IPS-11a (cell line): ENCODE measurements around the gene TNFRSF13B.

Source experiments
- H3K4me3 ChIP-seq: one replicate; pipeline ENCODE4 v1.5.1; 2013; ENCODE audit warnings: low read depth, low read length, control low read depth

The TNFRSF13B gene

DNA sequence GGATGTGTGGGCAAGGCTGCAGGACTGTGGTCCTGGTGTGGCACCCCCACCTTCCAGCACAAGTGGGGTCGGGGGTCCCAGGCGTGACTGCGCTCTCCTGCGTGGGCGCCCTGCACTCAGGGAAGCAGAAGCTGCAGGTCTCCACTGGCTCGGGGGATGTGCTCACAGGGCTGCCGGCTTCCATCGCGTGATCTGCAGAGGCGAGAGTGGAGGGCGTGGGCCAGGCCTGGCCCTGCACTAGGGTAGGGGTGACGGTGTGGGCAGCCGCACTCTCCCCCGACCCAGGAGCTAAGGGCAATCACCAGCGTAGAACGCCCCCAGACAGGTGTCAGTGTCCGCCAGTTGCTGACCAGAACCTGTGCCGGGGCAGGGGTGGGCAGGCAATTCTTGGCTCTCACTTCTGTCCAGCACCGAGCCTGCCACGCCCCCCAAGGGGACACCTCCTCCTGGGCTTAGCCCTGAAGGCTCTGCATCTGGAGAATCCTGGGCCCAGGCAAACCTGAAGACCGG is 32.3 kb downstream of the TNFRSF13B start:
- H3K4me3 ChIP-seq, result no peak overlapping the region

DNA sequence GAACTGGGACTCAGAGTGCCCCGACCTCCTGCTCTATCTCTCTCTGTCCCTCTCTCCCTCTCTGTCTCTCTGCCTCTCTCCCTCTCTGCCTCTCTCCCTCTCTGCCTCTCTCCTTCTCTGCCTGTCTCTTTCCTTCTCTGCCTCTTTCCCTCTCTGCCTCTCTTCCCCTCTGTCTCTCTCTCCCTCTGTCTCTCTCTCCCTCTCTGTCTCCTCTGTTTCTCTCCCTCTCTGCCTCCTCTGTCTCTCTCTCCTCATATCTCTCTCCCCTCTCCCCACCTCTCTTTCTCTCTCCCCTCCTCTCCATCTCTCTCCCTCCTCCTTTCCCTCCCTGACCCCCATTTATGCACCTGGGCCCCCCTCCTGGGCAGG is 32.7 kb downstream of the TNFRSF13B start:
- H3K4me3 ChIP-seq, result no peak overlapping the region

DNA sequence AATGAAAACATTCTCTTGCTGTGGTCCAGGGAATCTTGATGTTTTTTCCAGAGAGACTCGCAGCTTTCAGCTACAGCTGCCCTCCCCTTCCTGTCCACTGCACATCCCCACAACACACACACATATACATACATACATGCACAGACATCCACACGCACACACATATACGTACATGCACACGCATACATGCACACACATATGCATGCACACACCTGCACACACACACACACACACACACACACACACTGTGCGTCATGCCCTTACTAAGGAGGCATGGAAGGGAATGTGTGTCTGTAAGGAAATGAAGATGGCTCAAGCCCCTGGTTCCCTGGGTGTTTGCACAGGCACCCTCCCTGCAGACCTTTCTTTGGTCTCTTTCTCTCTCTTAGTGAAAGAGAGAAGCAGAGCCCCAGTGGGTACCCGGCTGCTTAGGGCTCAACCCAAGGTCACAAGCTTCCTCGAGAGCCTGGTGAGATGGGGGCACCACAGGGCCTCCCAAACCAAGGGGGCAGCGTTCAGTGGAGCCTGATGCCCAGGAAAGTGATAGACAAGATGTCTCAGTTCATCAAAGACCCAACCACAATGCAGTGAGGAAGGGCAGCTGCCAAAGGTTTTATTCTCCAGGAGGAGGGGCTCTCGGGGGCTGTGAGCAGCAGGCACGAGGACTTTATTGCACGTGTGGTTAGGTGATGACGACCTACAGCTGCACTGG is 33.3 kb downstream of the TNFRSF13B start:
- H3K4me3 ChIP-seq, result no peak overlapping the region

DNA sequence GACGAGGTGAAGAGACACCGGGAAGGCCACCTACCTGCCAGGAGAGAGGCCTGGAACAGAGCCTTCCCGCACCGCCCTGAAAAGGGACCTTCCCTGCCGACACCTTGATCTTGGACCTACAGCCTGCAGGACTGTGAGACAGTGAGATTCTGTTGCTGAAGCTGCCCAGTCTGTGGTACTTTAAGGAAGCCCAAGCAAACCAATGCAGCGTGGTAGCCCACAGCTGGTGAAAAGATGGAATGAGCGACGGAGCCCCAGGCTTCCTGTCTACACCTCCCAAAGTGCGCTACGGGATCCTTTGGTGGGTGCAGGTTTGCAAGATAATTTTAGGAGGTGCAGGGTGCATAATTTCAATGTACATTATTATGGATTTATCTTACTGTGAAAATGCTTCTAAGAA is 33.9 kb downstream of the TNFRSF13B start:
- H3K4me3 ChIP-seq, result no peak overlapping the region

DNA sequence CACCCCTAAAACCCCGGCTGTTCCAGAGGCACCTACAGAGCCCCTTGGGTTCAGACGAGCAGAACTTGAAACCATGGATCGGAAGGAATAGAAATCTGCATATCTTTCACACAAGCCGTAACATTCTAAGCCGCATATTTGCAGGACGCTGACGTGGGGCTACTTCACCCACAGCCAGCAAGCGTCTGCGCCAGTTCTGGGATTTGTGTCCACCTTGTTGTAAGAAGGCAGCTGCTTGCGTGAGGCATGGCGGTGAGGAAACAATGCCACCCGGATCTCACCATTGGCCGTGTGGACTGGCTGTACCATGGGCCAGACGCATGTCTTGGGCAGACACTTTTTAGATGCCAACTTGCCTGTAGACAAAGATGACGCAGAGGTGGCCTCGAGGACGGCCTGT is 34.5 kb downstream of the TNFRSF13B start:
- H3K4me3 ChIP-seq, result no peak overlapping the region

DNA sequence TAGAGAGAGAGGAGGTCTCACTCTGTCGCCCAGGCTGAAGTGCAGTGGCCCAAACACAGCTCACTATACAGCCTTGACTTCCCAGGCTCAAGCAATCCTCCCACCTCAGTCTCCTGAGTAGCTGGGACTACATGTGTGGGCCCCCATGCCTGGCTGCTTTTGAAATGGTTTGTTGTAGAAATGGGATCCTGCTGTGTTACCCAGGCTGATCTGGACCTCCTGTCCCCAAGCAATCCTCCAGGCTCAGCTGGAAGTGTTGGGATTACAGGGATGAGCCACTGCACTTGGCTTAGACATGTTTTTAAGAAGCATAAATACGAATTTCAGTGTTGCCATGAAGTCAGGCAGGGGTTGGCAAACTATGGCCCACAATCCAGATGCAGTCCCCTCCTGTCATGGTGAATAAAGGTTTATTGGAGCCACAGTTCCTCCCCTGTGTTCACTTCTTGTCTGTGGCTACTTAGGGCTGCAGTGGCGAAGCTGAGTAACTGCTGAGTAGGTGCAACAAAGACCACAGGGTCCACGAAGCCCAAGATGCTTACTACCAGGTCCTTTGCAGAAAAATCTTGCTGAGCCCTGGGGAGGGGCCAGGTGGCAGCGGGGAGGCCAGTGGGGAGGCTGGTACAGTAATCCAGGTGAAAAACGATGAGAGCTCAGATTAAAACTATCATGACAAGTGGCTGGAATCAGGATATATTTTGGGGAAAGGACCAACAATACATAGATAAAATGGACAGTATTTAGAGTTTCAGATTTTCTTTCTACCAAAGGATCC is 35.2 kb downstream of the TNFRSF13B start:
- no peak overlapping the region for H3K4me3 ChIP-seq

DNA sequence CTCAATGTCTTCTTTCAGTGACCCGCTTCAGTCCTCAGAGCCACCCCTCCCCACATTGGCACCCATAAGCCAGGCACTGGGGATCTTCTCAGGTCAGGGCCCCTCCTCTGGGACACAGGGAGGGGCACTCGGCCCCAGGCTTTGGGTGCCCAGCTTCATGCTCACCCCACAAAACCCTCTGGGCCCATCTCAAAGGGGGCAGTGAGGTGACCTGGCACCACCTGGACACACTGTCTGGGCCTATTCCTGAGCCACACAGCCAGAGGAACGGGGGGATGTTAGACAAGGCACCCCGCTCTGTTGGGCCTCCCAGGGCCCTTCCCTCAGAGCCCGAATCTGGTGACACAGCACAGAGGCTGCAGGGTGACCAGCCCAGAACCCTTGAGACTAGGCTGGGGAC is 36.1 kb downstream of the TNFRSF13B start:
- H3K4me3 ChIP-seq, result no peak overlapping the region

DNA sequence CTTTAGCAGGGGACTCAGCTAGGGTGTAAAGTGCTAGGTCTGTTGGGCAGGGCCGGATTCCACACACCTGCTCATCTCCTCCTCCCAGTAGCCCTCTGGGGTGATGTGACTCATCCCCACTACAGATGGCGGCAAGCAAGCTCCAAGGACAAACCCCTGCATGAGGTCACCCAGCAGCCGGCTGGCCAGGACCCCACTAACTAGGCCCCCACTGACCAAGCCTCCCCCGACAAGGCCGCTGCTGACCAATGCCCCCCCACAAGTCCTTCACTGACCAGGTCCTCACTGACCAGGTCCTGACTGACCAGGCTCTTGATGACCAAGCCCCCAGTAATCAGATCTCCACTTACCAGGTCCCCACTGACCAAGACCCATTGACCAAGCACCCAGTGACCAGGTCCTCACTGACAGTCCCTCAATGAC is 36.7 kb downstream of the TNFRSF13B start:
- no peak overlapping the region for H3K4me3 ChIP-seq

DNA sequence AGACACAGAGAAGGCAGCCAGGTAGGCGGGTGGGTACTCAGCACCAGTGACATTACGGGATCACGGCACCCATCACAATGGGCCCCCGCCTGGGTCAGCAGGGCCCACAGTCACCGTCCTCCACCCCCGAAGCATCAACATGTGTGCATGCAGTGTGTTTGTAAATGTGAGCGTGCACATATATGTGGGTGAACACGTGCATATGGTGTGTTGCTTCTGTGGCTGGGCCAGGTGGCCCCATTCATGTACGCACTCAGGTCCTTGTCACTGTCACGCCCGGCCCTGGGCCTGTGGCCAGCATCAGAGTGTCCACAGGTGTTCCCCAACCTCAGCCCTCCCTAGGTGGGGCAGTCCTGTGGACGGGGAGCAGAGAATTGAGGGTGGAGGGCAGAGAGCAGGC is 37.1 kb downstream of the TNFRSF13B start:
- H3K4me3 ChIP-seq, result no peak overlapping the region

DNA sequence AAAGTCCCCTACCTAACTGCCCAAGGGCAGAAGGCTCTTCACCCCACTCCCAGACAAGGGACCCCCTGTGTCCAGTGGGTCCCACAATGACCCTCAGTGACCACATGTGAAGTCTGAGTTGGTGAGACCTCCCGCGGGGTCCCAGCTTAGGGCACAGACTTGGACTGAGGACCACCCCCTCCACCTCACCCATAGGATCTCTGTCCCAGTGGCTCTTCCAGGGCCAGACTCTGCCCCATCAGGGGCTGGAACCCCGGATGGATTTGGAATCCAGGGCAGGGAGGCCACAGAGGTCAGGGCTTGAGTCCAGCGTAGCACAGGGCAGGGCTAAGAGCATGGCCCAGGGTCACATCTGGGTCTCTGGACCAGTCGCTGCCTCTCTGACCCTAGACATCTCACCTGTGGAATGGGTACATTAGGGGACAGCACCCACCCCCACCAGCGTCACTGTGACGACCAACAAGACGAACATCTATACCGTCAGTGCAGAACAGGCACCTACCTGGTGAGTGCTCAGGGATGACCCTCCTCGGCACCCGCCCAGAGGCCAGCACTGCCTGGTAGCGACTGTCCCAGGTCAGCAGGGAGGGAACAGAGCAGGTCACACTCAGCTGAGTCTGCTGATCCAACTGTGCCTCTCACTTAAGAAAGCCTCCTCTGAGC is 37.7 kb downstream of the TNFRSF13B start:
- H3K4me3 ChIP-seq, result no peak overlapping the region

DNA sequence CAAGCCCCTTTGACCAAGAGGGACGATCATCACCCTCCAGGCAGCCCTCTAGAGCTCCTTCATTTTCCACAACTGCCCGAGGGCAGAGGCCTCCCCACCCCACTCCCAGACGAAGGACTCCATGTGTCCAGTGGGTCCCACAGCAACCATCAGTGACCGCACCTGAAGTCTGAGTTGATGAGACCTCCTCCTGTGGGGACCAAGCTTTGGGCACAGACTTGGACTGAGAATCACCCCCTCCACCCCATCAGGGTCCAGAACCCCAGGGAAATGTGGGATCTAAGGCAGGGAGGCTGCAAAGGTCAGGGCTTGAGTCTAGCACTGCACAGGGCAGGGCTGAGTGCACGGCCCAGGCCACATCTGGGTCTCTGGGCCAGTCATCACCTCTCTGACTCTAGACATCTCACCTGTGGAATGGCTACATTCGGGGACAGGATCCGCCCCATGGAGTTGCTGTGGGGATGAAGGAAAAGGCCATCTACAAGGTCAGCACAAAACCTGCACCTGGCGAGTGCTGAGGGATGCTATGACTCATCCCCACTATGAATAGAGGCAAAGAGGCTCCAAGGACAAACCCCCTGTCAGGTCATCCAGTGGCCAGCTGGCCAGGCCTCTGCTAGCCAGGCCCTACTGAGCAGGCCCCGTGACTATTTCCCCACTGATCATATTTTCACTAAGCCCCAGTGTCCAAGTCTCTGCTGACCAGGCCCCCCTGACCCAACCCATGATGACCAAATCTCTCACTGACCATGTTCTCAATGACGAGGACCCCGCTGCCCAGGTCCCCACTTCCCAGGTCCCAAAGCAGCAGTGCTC is 38.4 kb downstream of the TNFRSF13B start:
- no peak overlapping the region for H3K4me3 ChIP-seq

DNA sequence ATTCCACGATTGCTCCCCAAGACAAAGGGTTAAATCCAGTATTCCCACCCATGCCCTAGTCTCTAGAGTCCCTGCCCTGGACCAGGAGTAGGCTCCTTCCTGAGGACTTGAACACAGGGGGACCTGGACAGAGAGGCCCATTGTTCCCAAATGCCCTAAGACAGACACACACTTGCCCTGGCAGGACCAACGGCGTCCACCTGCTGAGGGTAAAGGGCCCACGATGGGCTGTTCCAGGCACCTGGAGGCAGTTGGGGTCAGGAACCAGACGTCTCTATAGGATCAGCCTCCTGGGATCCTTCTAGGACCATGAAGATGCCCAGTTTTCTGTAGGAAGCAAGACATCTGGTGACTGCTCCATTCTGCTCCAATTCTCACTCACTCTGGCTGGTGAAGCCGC is 39.3 kb downstream of the TNFRSF13B start:
- H3K4me3 ChIP-seq, result no peak overlapping the region

DNA sequence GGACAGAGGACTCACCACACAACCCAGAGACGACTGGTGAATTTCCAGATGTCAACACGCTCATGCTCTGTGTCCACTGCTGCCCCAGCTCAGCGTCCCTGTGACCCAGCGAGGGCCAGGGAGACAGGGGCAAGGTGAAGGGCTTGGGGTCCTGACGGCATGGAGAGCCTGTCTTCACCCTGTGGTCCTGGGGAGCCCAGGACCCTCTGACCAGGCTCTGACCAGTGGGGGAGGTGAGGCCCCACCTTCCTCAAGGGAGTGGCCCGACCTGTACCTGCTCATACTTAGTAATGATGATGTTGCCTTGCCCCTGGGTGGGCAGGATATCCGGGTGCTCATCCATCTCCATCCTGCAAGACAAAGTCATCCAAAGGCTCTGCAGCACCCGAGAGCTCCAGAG is 39.8 kb downstream of the TNFRSF13B start:
- no peak overlapping the region for H3K4me3 ChIP-seq

DNA sequence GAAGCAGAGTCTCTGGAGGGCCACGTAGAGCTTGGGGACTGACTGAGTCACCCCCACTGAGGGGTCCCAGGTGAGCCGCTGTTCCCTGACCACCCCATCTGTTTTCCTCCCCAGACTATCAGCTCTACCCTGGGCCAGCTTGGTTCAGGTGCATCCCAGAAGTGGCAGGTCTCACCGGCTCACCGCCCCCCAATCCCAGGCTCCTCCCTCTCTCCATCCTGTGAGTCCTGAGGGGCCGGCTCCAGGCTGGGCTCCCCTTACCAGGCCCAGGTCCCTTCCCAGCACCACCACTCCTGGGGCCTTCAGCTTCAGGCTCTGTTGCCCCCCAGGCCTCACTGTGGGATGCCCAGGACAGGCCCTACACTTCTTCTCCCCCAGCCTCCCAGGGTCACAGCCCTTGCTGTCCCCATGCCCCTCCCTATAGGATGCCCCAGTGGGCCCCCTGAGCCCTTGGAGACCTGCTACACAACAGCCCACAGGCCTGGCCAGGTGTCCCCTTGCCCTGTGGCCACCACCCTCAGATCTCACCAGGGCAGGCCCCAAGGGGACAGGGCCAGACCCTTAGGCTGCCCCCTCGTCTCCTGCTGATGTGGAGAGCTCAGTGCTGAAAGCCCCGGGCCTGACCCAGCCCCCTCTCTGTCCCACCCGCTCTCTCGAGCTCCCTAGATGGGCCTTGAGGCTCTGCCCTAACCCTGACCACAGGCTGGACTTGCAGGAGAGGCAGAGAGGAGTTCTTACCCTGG is 40.4 kb downstream of the TNFRSF13B start:
- H3K4me3 ChIP-seq, result no peak overlapping the region

DNA sequence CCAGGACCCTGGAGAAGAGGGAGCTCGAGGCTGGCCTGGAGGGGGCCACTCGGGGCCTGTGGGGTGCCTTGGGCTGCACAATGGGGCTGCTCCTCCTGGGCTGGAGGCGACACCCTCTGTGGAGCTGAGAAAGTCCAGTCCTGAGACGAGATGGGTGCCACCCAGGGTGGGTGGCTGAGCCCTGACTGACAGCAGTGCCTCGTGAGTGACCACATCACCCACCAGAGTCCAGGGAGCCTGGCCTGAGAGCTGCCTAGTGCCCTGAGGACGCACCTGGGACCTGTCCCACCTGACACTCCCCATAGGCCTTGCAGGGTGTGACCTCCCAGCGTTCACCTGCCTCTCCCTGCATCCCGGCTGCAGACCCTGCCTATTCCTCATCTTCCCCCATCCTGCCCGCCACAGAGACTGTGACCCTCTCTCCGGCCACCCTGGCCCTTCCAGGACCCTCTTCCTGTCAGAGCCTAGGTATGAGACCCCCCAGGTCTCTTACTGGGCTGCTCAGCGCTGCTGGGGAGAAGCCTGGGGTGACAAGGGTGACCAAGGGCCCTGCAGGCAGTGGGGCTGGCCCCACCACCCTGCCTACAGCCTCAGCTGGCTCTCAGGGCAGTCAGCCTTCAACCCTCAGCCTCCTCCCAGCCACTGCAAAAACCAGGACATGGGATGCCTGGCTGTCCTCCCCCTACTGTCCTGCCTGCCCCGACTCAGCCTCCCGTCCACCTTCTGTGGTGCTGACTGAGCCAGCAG is 41.2 kb downstream of the TNFRSF13B start:
- no peak overlapping the region for H3K4me3 ChIP-seq

DNA sequence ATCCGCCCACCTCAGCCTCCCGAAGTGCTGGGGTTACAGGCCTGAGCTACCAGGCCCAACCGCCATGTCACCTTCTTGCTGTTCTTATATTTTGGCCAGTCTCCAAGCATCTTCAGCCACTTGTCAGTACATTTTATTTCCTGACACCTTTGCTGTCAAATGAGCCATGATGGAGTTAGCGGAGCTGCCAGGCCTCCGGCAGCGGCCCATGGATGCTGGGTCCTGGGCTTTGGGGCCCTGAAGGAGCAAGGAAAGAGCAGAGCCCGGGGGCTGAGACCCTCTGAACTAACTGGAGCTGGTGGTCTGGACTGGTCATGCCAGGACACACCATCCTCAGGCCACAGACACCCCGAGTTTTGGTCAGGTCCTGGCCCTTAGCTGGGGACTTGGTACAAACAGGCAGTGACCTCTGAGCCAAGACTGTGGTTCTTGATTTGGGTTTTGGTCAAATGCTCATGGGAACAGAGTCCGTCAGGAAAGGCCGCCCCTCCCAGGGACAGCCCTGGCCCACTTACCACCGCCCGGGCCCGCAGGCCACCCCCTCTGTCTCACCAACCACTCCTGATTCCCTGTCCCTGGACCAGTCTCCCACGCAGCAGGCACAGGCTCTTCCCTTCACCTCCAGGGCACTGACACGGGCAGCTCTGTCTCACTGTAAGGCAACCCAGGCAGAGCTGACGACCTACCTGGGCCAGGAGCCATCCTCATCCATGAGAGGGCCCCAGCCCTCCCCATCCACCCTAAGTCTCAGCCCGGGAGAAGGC is 42.0 kb downstream of the TNFRSF13B start:
- H3K4me3 ChIP-seq, result no peak overlapping the region

DNA sequence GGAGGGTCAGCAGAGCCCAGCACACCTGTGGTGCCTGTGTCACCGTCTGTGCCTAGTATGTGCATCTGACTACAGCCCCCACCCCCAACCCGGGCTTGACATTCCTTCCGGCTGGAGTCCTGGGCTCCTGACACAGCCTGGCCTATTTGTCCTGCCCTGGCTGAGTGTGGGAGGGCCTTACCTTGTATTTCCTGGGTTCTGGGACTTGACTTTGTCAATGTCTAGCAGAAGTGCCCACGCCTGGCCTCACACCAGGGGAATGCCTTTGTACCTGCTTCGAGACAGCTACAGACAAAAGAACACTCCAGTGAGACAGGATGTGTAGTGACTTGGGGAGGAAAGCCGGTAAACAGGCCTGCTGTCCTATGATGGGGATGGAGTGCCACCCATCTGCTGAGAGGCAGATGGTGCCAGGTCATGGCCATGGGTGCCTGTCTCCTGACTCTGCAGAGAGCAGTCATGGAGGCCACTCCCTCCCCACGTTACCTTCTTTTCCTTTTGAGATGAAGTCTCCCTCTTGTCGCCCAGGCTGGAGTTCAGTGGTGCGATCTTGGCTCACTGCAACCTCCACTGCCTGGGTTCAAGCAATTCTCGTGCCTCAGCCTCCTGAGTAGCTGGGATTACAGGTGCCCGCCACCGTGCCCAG is 42.8 kb downstream of the TNFRSF13B start:
- H3K4me3 ChIP-seq, result no peak overlapping the region

DNA sequence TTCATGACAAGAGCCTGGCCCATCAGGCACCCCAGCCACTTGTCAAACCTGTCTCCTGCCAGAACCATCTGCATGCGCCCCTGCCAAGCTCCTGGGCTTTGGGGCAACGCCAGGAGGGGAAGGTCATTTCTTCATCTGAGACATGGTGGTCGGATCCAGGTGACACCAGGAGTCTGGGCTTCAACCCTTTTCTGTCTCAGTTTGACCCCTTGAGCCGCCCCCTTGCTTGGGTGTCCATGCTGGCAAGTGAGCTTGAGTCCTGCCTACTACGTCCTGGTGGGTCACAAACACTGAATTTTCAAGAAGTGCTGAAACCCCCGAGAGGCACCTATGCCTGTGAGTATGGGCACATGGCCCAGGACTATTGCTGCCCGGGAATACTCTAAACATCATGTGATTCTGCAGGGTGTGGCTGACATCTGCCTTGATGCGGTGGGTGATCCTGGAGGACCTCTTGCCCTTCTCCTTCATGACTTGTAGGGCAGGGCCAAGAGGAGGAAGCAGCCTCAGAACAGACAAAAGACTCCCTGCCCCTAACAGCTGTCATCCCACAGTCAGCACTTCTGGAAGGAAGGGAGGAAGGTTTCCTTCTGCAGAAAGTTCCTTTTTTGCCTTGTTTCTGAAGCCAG is 43.4 kb downstream of the TNFRSF13B start:
- no peak overlapping the region for H3K4me3 ChIP-seq
